H1 (cell line): ENCODE measurements around the gene DHRS9. TPM values are rescaled to one million over a fixed set of nuclear protein-coding genes. Genes with fewer than 3 reads are reported as not detected.

ENCODE experiments used
- CBX8 ChIP-seq: fragments of 300-800, 300-1000 bp; sonication (generic); IDR thresholded peaks from 2 replicates; pipeline ENCODE4 v1.7.1; 2016; ENCODE audit warnings: low read depth, low read length, borderline replicate concordance
- CEBPB ChIP-seq: IDR thresholded peaks from 2 replicates; pipeline ENCODE4 v1.6.1; 2012; ENCODE audit warnings: low read depth, low read length
- CHD1 ChIP-seq: IDR thresholded peaks from 2 replicates; pipeline ENCODE4 v1.6.1; 2012; ENCODE audit warnings: low read depth, low read length, improper control_type of control experiment
- SP1 ChIP-seq: IDR thresholded peaks from 2 replicates; pipeline ENCODE4 v1.6.1; 2011; ENCODE audit warnings: low read depth, low read length
- SP4 ChIP-seq: IDR thresholded peaks from 2 replicates; pipeline ENCODE4 v1.6.1; 2012; ENCODE audit warnings: low read length, inconsistent platforms
- TBP ChIP-seq: IDR thresholded peaks from 2 replicates; pipeline ENCODE4 v1.6.1; 2011; ENCODE audit warnings: low read depth, low read length, improper control_type of control experiment
- TEAD4 ChIP-seq: IDR thresholded peaks from 2 replicates; pipeline ENCODE4 v1.6.1; 2012; ENCODE audit warnings: low read depth, low read length, inconsistent platforms, mixed read lengths
- polyA plus RNA-seq, 7 experiments: library from polyadenylated mRNA; depleted of rRNA in 3 of 7; stranded (reverse) in 5 of 7; unstranded in 2 of 7; fragments of >200 nt in 5 of 7; fragments of 200-250 nt in 2 of 7; gene quantifications; 1 replicate in 5 of 7; 2 replicates in 1 of 7; 4 replicates in 1 of 7; pipeline versions ENCODE4 v1.2.1 to v1.2.3, GENCODE V29; 2011 to 2013; ENCODE audit warnings: missing spikeins in 2 of 7, mixed read lengths in 2 of 7
- total RNA-seq: library from RNA; stranded (reverse); fragmentation: NEBNext Ultra II Directional; extraction: Animal tissue kit (Norgen Biotek cat#: 25700); gene quantifications from 2 replicates; pipeline ENCODE4 v1.2.1, GENCODE V29; 2021

DHRS9 gene
- total and polyA plus RNA-seq, 2 of the 8 experiments (the other 6 are each of a cell fraction or from before 2014, with no cell fraction given) = not detected

- TF ChIP-seq SP1 (no peak), CBX8 (no peak), TBP (no peak), CEBPB (no peak), CHD1 (no peak), SP4 (no peak), TEAD4 (no peak)
- TF ChIP-seq, all 59 proteins: peak for 0
Measured at GRCh38 chr2:169073211-169073962, 4.0 kb downstream of the DHRS9 start (continued).
